T-helper 1 cell treated with Interleukin-12 subunit alpha and Interleukin-12 subunit beta and Interleukin-4 antibody, amounts not matched to agents 30 ng/mL and 1 ng/mL, for 36 hours (primary cell): ENCODE measurements around the gene EIF2AK2. TPM values are rescaled to one million over a fixed set of nuclear protein-coding genes. Genes with fewer than 3 reads are reported as not detected.

Experiments
- intact Hi-C: fragments of 100-400 bp; cut with micrococcal nuclease; formaldehyde crosslinking; loops from one replicate; pipeline ENCODE4 v1.15.1; 2024
- total RNA-seq: library from RNA; stranded (reverse); gene quantifications from 2 replicates; pipeline ENCODE4 v1.2.3, GENCODE V29; 2022

Gene EIF2AK2
- total RNA-seq, 1 donor from 2014 or later: 87.9 TPM

GRCh38 chr2:37105150-37105549, 51.6 kb downstream of the EIF2AK2 start:
- intact Hi-C loops: no loop called here

GRCh38 chr2:37104178-37104577, 52.6 kb downstream of the EIF2AK2 start:
- intact Hi-C loops: no loop called here

GRCh38 chr2:37102588-37102987, 54.2 kb downstream of the EIF2AK2 start:
- intact Hi-C loops: no loop called here

GRCh38 chr2:37100054-37100453, 56.7 kb downstream of the EIF2AK2 start:
- intact Hi-C loops: no loop called here

- intact Hi-C loops: no loop called here
These were observed 58.2 kb downstream of the EIF2AK2 start for GRCh38 chr2:37098416-37099118.

GRCh38 chr2:37096568-37096967, 60.2 kb downstream of the EIF2AK2 start:
- intact Hi-C loops: no loop called here

GRCh38 chr2:37091873-37092272, 64.9 kb downstream of the EIF2AK2 start:
- intact Hi-C loops: no loop called here

- intact Hi-C loops: no loop called here
These were observed 66.7 kb downstream of the EIF2AK2 start for GRCh38 chr2:37090019-37090477.

- intact Hi-C loops: loop anchor here (1.0 to 10.0 kb wide), 4 partner anchors 146 to 1669 kb away; partner anchors contain the start of genes CEBPZ, NDUFAF7 and SRSF7
These were observed 71.0 kb downstream of the EIF2AK2 start for GRCh38 chr2:37085731-37086147.

GRCh38 chr2:37084797-37085196, 72.0 kb downstream of the EIF2AK2 start:
- intact Hi-C loops: loop anchor here (1.0 to 10.0 kb wide), 10 partner anchors 72 to 1670 kb away; partner anchors contain the start of genes CEBPZ, CEBPZOS, EIF2AK2 and FEZ2

GRCh38 chr2:37083873-37084794, 72.6 kb downstream of the EIF2AK2 start, which contains the start of the genes GPATCH11 and HEATR5B:
Gene GPATCH11, plus strand, starts transcription at chr2:37084518. Its CDS starts 3,864 bp downstream, at chr2:37088382.
Gene HEATR5B, minus strand, starts transcription at chr2:37084372. Its CDS starts 958 bp downstream, at chr2:37083414.
- intact Hi-C loops: loop anchor here (1.0 to 10.0 kb wide), 9 partner anchors 72 to 1671 kb away; partner anchors contain the start of genes CEBPZOS, EIF2AK2, FEZ2 and PRKD3

GRCh38 chr2:37080689-37081088, 76.1 kb downstream of the EIF2AK2 start:
- intact Hi-C loops: loop anchor here (5.0 to 10.0 kb wide), 3 partner anchors 314 to 1674 kb away; partner anchors contain the start of genes FEZ2 and SRSF7

GRCh38 chr2:37080266-37080665, 76.5 kb downstream of the EIF2AK2 start:
- intact Hi-C loops: loop anchor here (5.0 to 10.0 kb wide), 3 partner anchors 315 to 1675 kb away; partner anchors contain the start of genes FEZ2 and SRSF7

- intact Hi-C loops: no loop called here
These were observed 85.8 kb downstream of the EIF2AK2 start for GRCh38 chr2:37070931-37071330.

GRCh38 chr2:37068686-37069085, 88.1 kb downstream of the EIF2AK2 start:
- intact Hi-C loops: no loop called here

- intact Hi-C loops: no loop called here
These were observed 95.0 kb downstream of the EIF2AK2 start for GRCh38 chr2:37061776-37062175.

GRCh38 chr2:37061013-37061711, 95.6 kb downstream of the EIF2AK2 start:
- intact Hi-C loops: no loop called here

GRCh38 chr2:37060446-37060845, 96.3 kb downstream of the EIF2AK2 start:
- intact Hi-C loops: no loop called here

GRCh38 chr2:37059841-37060240, 96.9 kb downstream of the EIF2AK2 start:
- intact Hi-C loops: no loop called here

GRCh38 chr2:37052600-37053332, 104.0 kb downstream of the EIF2AK2 start:
- intact Hi-C loops: no loop called here
